Kidney epithelial cell (primary cell): ENCODE measurements around the gene CCR9. TPM values are rescaled to one million over a fixed set of nuclear protein-coding genes. Genes with fewer than 3 reads are reported as not detected.

Source experiments
- DNase-seq: peaks from one replicate; pipeline ENCODE4 v3.0.0-alpha.2; 2010; ENCODE audit warnings: low read depth
- H3K27me3 ChIP-seq: 2 replicates; pipeline ENCODE4 v1.6.0; 2011; ENCODE audit warnings: low read length; ENCODE audit not compliant: control insufficient read depth, insufficient read depth
- H3K36me3 ChIP-seq: 2 replicates; pipeline ENCODE4 v1.5.1; 2011; ENCODE audit warnings: low read length; ENCODE audit not compliant: control insufficient read depth, insufficient read depth
- H3K4me3 ChIP-seq: 2 replicates; pipeline ENCODE4 v1.5.1; 2011; ENCODE audit warnings: low read depth, mild to moderate bottlenecking, control low read depth, low read length
- total RNA-seq: library from RNA; depleted of rRNA; stranded (reverse); fragments of >200 nt; gene quantifications from 2 replicates; pipeline ENCODE4 v1.2.3, GENCODE V29; 2015
- TF ChIP-seq, protein P1 (sequence below): IDR thresholded peaks from 2 replicates; pipeline ENCODE4 v1.5.1; 2011; ENCODE audit warnings: mild to moderate bottlenecking, moderate library complexity, low read length, control low read depth, inconsistent platforms; ENCODE audit not compliant: insufficient read depth, poor library complexity, severe bottlenecking

The CCR9 gene
- total RNA-seq, 1 donor from 2014 or later = not detected

GRCh38 chr3:45887285-45887684, 942 bp downstream of the CCR9 start:
- TF ChIP-seq, protein P1, sequence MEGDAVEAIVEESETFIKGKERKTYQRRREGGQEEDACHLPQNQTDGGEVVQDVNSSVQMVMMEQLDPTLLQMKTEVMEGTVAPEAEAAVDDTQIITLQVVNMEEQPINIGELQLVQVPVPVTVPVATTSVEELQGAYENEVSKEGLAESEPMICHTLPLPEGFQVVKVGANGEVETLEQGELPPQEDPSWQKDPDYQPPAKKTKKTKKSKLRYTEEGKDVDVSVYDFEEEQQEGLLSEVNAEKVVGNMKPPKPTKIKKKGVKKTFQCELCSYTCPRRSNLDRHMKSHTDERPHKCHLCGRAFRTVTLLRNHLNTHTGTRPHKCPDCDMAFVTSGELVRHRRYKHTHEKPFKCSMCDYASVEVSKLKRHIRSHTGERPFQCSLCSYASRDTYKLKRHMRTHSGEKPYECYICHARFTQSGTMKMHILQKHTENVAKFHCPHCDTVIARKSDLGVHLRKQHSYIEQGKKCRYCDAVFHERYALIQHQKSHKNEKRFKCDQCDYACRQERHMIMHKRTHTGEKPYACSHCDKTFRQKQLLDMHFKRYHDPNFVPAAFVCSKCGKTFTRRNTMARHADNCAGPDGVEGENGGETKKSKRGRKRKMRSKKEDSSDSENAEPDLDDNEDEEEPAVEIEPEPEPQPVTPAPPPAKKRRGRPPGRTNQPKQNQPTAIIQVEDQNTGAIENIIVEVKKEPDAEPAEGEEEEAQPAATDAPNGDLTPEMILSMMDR = no peak
- Histone ChIP-seq H3K27me3 (no peaks in the 10 kb centered on the region), H3K36me3 (no peaks in the 10 kb centered on the region), H3K4me3 (no peak overlapping the region)
- no peak for DNase-seq

DNA sequence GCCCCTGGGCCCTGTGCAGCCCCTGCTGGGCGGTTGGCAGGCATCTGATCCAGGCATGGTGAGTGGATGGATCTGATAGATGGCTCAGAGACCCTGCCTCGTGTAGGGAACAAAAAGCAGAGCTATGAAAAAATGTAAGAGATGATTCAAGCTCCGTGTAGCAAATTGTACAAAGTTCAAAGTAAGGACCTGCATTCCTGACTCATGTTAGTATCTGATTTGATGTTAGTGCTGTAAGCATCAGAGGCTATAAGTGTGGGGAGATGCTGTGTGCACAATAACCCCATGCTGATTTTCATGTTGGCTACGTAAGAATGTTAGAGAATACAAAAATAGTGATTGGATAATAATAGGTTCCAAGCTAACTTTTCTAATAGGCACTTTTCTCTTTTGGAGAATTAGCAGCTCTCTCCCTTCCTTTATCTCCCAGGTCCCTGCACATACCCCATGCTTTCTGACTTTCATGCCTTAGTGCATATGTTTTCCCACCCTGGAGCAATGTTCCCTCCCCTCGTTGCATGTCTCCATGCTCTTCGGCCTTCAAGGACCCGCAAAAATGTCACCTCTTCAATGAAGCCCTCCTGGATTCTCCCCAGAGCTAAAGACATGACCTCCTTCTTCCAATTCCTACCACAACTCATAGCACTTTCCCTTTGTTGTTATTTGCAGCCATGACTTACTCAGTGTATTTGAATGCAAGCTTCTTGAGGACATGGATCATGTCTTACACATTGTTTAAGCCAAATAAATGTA, 1.6 kb downstream of the CCR9 start:
- Histone ChIP-seq H3K36me3 (no peaks in the 10 kb centered on the region), H3K4me3 (no peak overlapping the region), H3K27me3 (no peaks in the 10 kb centered on the region)
- DNase-seq = no peak
- TF ChIP-seq, protein P1 = no peak

DNA sequence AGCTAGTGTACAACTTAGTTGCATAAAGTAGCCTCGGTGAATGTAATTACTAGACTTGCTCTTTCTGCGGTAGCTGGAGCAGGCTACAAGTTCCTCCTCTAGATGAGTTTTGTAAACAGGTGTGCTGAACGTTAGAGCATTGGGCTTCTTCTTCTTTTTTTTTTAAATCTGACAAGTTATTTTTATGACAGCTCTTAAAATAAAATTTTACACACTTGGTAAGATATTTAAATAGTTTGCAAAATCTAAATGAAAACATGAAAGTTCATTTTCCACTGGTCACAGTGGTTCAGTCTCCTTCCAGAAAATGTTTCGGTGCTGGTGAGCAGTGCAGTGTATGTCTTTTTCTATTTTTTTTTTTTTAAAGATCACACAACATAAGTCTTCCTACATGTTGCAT, 3.0 kb downstream of the CCR9 start:
- TF ChIP-seq, protein P1 = no peak
- H3K4me3 ChIP-seq = no peak overlapping the region
- H3K27me3 ChIP-seq = no peaks in the 10 kb centered on the region
- no peak for DNase-seq
- no peaks in the 10 kb centered on the region for H3K36me3 ChIP-seq

GRCh38 chr3:45890405-45890804, 4.1 kb downstream of the CCR9 start:
- DNase-seq = no peak
- Histone ChIP-seq H3K4me3 (no peak overlapping the region), H3K36me3 (no peaks in the 10 kb centered on the region), H3K27me3 (no peaks in the 10 kb centered on the region)
- TF ChIP-seq, protein P1 = no peak

DNA sequence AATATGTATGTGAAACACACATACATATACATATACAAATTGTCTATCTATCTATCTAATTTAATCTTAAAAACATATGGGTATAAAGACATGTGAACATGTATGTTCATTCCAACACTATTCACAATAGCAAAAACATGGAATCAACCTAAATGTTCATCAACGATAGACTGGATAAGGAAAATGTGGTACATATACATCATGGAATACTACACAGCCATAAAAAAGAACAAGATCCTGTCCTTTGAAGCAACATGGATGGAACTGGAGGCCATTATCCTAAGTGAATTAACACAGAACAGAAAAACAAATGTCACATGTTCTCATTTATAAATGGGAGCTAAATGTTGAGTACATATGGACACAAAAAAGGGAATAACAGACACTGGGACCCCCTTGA, 5.8 kb downstream of the CCR9 start:
- TF ChIP-seq, protein P1 = no peak

DNA sequence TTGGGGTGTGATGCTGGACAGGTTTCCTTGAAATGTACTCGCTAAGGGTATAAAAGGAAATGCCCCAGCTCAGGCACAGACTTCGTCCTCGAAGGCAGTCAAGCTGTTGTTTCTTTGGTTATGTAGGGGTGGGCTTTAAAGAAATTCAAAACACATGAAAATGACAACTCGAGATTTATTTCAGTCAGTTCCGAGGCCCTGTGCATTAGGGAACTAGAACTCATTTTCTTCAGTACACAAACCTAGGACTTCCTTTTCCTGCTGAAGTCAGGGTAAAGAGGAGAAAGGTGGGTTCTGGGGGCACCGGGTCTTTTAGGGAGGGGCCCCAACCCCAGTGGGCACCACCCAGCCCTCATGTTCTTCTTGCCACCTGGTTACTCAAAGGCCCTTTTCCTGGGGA, 7.7 kb downstream of the CCR9 start:
- TF ChIP-seq, protein P1 = no peak
- Histone ChIP-seq H3K36me3 (no peaks in the 10 kb centered on the region), H3K27me3 (no peaks in the 10 kb centered on the region), H3K4me3 (no peak overlapping the region)
- no peak for DNase-seq

More for the DNA sequence above, 5.8 kb downstream of the CCR9 start:
- no peak for DNase-seq
- Histone ChIP-seq H3K36me3 (no peaks in the 10 kb centered on the region), H3K27me3 (no peaks in the 10 kb centered on the region), H3K4me3 (no peak overlapping the region)
